NK-92 (cell line): Measurements from ENCODE around the gene SGO1.

Source experiments
- DNase-seq: peaks from one replicate; lab custom pipeline; 2025; ENCODE audit not compliant: unreplicated experiment; lab: John Stamatoyannopoulos, UW

The SGO1 gene

DNA sequence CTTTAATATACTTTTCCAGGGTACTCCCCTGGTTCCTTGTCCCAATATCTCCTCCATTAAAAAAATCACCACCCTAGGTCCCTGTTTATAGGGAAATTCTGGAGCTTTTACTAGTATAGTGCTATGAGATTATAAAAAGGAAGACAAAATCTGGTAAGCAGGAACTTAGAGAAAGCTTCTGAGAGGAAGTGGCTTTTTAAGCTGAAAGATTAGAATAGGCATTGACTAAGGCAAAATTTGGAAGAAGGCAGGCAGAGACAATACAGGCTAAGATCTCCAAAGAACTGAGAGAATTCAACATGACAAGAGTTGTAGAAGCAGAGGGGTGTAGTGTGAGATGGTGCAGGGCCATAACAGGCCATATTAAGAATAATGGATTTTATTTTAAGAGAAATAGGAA, 25.8 kb downstream of the SGO1 start:
- DNase-seq: no peak

DNA sequence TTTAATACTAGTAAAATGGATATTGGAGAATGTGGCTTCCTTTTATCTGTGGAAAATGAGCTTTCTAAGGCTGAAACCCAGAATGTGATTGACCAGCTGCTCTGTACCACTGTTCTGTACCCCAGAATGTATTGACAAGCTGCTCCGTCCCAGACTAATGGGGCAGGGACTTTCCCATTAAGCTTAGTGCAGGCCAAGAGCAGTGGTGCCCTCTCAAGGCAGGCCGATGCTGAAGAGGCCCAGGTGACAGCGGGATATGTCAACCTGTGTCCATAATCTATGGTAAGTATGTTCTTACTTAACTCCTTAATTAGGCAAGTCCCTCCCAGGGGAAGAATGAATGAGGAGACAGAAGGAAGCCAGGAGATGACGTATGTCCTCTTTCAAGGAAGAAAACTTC, 31.1 kb downstream of the SGO1 start:
- DNase-seq: no peak

DNA sequence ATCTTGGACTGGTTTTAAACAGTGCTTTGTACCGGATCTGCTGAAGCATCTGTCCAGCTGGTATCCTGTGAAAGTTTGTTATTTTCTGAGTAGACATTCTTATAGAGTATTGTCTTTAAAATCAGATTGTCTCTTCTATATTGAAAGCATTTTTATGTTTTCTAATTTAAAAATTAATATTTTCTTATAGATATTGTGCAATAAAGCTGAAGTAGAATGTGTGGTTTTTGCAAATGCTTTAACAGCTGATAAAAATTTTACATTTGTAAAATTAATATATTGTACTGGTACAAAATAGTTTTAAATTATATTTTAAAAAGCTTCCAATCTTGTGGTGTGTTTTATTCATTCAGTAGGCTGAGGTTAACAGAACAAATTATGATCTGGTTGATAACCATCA, 31.9 kb downstream of the SGO1 start:
- no peak for DNase-seq

GRCh38 chr3:20148466-20148865, 37.5 kb downstream of the SGO1 start:
- no peak for DNase-seq

DNA sequence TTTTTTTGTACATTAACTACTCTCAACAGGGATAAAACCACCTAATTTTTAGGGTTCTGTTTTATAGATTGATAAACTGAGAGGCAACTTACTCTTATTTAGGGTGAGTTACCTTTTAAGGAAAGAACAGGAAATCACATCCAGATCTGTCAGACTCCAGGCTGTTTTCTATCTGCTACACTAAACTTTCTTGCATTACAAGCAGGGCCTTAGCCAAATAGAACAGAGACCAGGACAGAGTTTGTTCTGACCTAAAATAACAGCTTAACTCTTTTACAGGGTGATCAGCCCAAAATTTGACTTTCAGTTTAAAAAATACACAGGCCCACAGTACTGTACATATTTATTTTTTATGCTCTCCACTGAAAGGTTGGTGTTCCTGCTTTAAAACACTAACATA, 38.6 kb downstream of the SGO1 start:
- DNase-seq: no peak

GRCh38 chr3:20146301-20146700, 39.7 kb downstream of the SGO1 start:
- no peak for DNase-seq

DNA sequence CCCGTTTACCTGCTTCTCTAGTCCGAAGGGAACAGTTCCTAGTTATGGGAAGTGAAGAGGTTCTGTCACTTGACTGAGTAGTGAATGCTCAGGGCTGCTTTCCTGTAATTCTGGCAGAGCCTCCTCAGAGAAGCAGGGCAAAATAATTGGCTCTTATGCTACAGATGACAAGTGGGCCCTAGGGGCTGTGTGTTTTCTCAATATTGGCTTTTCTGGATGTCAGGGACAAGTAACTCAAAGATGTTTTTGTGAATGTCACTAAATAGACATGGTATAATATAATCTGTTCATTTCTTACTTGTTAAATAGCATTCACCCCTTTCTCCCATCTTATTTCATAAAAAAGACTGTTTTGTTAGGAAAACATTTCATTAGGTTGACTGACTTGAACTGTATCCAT, 40.1 kb downstream of the SGO1 start:
- DNase-seq: no peak

DNA sequence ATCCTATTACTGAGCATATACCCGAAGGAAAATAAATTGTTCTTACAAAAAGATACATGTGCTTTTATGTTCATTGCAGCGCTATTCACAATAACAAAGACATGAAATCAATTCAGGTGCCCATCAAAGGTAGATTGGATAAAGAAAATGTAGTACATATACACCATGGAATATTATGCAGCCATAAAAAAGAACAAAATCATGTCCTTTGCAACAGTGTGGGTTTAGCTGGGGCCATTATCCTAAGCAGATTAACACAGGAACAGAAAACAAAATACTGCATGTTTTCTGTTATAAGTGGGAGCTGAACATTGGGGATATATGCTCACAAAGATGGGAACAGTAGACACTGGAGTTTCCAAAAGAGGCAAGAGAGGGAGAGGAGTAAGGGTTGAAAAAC, 42.5 kb downstream of the SGO1 start:
- no peak for DNase-seq

DNA sequence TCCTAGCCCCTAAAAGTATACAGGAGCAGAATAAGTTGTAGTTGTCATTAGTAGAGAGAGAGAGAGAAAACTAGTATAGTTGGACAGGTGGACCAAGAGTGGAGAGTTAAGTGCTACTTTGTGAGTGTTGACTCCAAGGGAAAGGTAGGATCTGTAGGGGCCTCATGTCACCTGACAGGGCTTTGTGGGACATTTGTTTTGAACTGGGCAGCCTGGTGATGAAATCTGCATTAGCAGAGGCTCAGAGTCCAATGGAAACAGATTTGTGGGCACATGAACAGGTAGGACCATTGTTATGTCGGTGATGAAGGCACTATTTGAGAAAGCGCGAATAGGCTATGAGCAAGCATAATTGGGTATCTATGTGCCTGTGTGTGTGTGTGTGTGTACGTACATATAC, 43.5 kb downstream of the SGO1 start:
- DNase-seq: no peak

DNA sequence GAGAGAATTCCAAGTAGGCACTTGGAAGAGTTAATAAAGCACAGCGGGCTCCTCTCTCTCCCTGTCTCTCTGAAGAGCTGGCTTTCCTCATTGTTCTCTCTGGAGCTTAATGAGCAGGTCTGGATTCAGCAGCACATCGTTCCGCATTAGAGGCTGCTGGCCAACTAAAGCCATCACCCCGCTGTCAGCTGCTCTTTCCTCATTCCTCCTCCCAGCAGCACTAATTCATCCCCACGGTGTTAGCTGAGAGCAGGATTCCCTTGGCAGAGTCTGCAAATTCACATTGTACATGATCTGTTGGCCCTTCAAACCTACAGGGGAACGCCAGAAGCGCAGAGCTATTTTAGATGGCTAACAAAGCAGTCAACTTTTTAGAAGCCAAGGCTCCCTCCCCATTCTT, 44.2 kb downstream of the SGO1 start:
- no peak for DNase-seq

GRCh38 chr3:20141316-20141715, 44.7 kb downstream of the SGO1 start:
- no peak for DNase-seq

GRCh38 chr3:20140881-20141280, 45.1 kb downstream of the SGO1 start:
- no peak for DNase-seq

DNA sequence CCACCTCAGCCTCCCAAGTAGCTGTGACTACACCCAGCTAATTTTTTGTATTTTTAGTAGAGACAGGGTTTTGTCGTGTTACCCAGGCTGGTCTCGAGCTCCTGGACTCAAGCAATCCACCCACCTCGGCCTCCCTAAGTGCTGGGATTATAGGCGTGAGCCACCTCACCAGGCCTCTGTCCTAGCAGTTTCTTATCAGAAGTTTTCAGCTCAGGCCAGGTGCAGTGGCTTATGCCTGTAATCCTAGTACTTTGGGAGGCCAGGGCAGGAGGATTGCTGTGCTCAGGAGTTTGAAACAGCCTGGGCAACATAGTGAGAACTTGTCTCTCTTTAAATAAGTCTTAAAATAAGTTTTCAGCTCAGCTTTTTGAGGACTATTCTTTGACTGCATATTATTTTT, 48.4 kb downstream of the SGO1 start:
- no peak for DNase-seq

DNA sequence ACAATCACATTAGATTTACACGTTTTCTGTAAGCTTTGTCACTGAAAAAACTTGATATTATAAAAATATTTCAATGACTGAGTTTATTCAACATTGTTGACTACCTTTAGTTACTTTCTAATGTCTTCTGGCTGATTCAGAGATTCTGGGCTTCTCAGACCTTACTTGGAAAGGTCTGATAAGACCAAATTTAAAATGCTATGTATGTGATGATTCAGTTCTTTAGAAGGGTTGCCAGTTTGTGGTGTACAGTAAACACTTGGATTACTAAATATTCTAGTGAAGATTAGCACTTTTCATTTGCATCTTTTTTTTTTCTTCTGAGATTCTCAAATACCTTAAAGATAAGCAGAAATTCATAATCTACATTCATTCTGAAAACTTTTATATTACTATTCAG, 49.8 kb downstream of the SGO1 start:
- no peak for DNase-seq

DNA sequence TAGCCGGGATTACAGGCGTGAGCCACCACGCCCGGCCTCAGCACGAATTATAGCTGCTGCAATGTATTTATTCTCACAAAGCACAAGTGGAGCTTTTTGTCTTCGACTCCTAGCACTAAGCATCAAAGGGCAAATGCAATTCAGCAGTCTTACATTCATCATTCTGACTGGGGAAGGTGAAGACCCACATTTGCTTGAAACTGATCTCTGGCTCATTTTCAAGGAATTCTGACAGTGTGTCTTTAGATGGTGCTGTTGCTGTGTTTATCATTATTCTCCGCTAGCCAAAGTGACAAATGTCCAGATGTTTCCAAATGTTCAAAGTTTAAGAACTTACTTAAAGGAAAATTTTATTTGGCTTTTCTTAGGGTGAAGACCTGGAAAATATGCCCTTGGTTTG, 55.9 kb downstream of the SGO1 start:
- DNase-seq: no peak

GRCh38 chr3:20128358-20128757, 57.6 kb downstream of the SGO1 start:
- no peak for DNase-seq

- no peak for DNase-seq
These were observed 60.1 kb downstream of the SGO1 start for GRCh38 chr3:20125897-20126296.

DNA sequence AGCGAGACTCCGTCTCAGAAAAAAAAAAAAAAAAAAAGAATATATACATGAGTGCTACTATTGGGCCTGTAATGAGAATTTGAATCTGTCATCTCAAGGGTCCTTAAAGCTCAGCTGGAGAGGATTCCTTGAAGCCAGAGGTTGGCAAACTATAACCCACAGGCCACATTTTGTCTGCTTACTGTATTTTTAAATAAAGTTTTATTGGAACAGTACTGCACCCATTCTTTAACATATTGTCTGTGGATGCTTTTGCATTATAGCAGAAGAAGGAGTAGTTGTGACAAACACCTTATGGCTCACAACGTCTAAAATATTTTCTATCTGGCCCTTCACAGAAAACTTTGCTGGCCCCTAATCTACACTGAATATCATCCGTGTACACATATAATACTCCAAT, 60.7 kb downstream of the SGO1 start:
- no peak for DNase-seq

DNA sequence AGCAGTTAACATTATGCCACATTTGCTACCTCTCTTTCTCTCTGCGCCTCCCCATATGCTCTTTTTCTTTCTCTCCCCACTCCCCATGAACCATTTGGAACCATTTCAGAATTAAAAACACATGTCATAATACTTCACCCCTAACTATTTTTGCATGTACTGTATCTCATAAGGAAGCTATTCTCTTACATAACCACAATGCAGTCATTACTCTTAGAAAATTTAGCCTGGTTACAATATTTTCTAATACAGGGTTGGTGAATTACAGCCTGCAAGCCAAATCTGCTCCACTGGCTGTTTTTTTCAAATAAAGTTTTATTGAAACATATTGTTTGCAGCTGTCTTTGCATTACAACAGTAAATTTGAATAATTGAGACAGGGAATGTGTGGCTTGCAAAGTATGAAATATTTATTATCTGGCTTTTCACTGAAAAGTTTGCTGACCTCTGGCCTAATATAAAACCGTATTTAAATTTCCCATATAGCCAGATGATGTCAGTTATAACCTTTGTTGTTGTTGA, 62.8 kb downstream of the SGO1 start:
- no peak for DNase-seq

GRCh38 chr3:20121088-20121487, 64.9 kb downstream of the SGO1 start:
- no peak for DNase-seq
